HK-2 (cell line): Measurements from ENCODE around the gene MYCBP2.
"Not testable (repeated sequence)": the region's sequence is repeated elsewhere in the genome, so short reads cannot be mapped to it uniquely, and the experiment has no call there.

Experiments
- DNase-seq: peaks from one replicate; pipeline ENCODE4 v3.0.0-alpha.2; 2018; ENCODE audit not compliant: unreplicated experiment

Gene MYCBP2

DNA sequence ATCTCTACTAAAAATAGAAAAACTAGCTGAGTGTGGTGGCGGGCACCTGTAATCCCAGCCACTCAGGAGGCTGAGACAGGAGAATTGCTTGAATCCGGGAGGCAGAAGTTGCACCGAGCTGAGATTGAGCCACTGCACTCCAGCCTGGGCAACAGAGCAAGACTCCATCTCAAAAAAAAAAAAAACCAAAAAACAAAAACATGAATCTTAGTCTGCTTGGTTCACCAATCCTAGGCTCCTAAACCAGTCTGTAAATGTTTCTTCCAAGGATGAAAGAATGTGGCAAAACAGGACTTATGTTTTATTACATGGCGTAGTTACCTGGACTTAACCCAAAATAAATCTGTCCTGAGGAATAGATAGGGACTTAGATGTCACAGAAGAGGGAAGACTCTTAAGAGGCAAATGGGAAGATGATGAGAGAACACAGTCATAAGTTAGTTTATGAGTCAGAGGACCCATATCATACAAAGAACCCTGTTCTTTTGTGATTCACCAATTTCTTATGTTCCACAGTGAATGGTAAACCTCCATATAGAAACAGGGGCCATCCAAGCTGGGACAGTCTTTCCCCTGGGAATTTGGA, 293.1 kb downstream of the MYCBP2 start:
- no peak for DNase-seq

DNA sequence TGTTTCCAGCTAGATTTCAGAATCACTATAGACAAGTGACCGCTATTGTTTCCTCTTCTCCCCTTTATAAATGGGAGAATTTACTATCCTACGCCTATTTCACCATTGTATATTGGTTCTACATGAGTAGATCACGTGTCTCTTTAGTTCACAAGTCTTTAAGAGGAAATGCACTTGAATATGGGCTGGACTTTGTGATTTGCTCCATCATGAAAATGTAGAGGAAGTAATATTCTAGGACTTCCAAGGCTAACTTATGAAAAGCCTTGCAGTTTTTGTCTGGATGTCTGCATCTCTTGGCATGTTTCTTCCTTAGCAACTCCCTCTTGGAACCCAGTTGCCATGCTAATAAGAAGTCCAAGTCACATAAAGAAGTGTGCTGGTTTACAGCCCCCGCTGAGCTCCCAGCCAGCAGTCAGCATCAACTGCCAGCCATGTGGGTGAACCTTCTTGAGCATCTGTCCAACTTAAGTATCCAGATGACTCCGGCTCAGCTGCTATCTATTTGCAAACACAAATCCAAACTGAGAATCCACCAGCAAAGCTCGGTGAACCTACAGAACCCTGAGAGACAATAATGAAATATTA, 295.1 kb downstream of the MYCBP2 start:
- DNase-seq: no peak

DNA sequence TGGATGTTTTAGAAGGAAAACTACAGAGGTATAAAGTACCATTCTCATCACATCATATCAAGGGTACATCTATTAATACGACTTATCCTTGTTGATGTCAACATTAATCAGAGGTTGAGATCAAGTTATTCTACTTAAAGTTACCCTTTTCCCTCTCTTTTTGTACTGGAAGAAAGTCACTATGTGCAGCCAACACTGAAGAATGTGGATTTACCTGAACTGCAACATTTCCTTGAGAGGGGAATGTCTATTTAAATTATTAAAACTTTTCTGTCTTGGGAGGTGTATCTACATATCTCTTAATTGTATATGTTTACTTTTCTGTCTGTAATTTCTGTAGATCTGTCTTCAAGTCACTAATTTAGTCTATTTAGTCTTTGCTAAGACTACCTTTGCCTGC, 297.5 kb downstream of the MYCBP2 start:
- DNase-seq: no peak

DNA sequence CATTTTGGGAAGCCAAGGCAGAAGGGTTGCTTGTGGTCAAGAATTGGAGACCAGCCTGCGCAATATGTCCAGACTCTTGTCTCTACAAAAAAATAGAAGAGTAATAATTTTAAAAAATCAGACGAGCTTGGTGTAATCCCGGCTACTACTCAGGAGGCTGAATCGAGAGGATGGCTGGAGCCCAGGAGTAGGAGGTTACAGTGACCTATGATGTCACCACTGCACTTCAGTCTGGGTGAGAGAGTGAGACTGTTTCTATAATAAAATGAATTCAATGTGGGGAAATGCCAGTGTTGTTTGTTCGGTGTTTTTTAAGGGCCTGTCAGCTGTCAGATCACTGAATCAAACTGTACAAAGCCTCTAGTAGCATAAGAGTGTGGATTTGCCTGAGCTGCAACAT, 298.7 kb downstream of the MYCBP2 start:
- DNase-seq: no peak

DNA sequence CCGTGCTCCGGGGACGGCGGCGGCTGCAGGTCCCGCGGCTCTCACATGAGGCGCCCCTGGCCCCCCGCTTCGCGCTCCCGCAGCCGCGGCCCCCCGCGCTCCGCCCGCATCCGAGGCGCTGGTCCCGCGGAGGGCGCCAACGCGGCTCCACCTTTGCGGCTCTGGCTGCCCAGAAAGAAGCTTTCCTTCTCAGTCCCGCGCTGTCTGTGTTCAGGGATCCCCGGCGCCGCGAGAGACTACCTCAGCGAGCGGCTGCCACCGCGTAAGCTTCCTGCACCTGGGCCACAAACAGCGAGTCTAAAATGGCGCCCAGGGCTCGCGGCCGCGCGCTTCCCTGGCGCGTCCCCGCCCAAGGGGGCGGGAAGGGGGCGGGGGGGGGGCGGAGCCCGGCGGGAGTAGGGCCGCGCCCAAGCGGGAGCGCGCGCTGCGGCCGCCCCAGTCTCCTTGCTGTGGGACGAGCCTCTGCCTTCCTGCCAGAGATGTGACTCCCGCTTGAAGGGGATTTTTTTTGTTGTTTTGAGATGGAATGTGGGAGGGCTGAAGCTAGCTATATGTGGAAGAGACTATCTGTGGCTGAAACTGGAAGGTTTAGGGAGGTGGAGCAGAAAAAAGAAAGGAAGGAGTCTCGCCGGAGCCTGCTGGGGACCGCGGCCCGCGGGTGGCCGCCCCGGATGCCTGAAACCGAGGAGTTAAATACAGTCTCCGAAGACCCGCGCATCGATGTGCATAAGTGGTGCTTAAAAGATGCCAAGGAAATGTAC, 299.9 kb downstream of the MYCBP2 start, which contains the start of gene FBXL3:
Gene FBXL3 (minus strand): TSS at position 299 of the 761 bp plus-strand sequence. CDS start 5,299 bp downstream, outside the sequence.
- DNase-seq: peak; percentile 82

DNA sequence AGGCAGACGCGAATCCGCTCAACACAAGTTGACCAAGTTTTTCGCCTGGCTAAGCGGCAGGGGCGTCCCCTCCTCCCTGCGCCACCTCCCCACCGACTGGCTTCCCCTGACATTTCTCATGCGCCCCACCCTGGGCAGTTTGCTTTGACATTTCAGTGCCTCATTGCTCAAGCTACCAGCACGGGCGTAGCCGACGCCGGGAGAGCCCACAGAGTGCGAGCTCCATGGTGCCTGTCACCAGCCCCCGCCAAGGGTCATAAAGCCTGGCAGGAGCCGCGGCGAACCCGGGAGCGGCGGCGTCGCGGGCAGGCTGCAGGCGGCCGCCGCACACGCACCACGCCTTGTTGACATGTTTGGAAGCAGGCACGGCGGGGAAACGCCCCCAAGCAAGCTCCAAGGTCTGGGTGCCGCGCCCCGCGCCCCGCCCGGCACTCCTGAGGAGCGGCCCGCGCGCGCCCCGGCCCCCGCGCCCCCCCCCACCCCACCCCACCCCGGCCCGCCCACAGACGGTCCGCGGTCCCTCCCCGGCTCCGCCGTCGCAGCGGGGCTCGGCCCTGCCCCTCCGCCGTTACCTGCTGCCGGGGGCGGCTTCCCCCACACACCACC, 300.5 kb downstream of the MYCBP2 start:
- DNase-seq: peak; percentile 53

DNA sequence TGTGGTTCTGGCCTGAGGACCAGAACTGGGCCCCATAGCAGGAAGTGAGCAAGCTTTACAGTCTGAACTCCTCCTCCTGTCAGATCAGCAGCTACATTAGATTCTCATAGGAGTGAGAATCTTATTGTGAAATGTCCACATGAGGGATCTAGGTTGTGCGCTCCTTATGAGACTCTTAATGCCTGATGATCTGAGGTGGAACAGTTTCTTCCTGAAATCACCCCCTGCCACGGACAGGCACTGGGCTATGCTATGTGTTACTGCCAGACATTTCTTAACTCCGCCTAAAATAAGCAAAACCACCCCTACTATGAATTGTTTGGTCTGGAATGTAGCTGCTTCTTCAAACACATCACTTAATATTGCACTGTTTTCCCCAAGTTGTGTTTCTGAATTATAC, 304.6 kb downstream of the MYCBP2 start:
- no peak for DNase-seq

DNA sequence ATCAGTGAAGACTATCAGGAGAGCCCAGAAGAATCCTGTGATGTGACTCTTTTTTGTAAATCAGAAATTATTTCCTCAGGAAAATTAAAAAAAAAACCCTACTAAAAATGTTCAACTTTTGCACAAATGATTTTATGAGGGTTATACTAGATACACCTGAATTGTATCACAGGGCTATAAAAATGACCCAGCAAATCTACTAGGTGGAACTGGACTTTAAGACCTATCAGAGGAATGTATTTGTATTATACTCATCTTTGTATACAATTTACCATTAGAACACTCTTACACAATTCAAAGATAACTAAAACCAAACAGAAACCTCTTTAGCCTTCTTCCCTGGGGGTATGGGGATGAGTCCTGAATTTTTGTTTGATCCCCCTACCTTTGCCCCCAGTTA, 307.1 kb downstream of the MYCBP2 start:
- no peak for DNase-seq

DNA sequence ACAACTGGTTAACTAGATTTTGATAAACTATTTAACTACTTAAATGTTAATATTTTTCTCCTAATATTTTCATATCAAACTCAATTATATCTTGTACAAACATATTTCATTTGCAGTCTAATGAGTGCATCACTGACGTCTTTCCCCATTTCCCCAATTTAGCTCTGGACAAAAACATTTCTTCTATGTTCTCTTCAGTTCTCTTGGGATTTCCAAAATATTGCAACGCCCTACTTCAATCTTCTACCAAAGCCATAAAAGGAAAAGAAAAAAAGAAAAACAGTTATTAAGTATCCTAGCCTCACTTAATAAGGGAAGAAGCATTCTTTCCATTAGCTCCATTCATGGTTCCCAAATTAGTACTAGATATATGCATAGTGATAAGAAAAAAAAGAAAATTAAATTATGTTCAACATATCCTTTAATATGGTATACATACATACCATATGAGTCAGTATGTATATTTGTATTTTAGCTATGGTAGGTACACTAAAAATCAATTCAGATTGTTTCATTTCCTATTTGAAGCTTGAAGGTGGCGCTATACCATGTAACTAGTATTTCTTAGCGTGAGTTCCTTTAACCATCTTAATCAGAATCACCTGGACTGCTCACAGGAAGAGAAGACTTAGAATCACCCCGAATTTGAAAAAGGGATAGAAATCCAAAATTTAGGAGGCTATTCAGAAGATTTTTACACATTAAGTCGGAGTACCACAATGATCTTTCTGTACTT, 309.8 kb downstream of the MYCBP2 start:
- no peak for DNase-seq

DNA sequence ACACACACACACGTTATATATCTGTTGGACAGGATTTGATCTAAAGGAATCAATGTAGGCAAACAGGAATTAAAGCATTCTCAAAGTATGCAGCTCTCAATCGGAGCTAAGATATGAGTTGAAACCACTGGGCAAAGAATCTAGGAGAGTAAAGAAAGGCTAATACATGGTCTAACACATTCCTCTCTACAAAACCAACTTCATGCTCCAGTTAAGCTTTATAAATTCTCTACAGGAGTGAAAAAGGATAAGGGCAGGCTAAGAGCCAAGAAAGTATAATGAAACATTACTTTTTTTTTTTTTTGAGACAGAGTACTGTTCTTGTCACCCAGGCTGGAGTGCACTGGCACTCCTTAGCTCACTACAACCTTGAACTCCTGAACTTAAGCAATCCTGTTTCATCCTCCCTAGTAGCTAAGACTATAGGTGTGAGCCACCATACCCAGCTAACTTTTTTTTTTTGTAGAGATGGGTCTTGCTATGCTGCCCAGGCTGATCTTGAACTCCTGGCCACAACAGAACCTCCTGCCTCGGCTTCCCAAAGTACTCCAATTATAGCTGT, 310.6 kb downstream of the MYCBP2 start:
- DNase-seq: no peak

DNA sequence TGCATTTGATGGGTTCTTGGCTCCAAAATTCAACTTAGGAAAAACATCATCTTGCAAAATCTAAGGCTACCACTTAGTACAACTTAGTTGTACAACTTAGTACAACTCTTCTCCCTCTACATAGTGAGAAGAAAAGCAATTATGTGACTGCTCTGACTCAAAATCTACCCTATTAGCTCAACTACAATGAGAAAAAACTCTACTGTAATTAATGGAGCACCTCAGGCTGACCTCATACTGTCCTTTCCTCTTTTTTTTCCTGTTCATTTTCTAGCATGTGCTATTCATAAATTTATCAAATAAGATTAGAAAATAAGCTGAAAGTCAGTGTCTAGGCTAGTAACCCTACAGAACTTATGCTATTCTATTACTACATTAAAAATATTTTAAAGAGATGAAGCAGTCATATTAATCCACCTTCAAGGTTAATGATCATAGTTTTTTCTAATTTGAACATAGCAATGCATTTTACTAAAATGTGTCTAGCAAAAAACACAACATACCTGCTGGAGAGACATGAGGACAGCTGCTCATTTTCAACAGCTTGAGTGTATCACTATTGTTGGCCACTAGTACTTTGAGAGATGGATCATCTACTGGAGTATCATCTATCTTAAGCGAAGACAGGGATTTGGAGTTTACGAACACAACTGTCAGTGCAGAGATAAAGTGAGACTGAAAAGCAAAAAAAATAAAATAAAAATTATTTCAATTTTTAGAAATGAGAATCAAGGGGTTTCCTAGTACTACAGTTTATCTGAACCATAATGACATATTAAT, 311.8 kb downstream of the MYCBP2 start:
- DNase-seq: no peak

DNA sequence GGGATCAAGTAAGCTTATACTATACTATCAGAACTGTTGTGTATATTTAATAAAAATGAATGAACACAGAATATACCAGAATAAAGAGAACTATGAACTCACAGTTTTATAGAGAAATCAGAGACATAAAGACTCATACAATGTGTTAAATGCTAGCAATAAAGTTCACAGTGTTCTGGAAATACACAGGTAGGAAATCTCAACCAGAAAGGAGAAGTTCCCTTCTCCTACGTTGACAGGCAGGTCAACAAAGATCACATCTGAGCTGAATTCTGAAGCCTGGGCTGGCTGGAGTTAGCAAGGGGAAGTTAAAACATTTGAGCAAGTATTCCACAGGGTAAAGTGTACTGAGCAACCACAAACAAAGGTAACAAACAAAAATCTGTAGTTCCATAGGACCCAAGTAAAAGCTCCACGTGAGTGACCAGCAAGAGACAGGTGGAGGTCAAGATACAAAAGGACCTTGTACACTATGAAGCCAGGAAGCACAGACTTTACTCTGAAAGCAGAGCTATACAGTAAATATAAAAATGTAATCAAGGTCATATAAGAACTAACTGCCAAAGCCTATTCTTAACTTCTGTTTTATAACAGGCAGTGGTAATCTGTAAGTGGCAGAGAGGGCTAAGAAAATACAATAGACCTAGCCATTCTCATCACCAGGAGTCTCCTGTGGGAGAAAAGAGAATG, 312.9 kb downstream of the MYCBP2 start:
- DNase-seq: no peak

DNA sequence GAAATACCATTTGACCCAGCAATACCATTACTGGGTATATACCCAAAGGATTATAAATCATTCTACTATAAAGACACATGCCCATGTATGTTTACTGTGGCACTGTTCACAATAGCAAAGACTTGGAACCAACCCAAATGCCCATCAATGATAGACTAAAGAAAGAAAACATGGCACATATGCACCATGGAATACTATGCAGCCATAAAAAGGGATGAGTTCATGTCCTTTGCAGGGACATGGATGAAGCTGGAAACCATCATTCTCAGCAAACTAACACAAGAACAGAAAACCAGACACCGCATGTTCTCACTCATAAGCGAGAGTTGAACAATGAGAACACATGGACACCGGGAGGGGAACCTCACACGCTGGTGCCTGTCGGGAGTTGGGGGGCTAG, 317.2 kb downstream of the MYCBP2 start:
- not testable (repeated sequence) for DNase-seq

DNA sequence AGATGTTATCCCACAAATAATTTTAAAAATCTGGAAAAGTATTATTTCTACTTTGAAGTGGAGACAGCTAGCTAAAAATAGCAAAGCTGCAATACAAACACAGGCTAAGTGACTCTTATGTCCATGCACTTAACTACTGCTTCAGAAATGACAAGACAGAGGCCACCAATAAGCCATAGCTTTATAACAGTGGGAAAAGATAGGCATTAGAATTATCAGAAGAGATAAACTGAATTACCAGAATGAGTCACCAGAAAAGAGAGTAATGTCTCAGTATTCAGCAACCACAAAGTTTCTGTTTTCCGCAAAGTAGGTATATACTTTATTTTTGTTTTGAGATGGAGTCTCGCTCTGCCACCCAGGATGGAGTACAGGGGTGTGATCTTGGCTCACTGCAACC, 317.9 kb downstream of the MYCBP2 start:
- DNase-seq: no peak

DNA sequence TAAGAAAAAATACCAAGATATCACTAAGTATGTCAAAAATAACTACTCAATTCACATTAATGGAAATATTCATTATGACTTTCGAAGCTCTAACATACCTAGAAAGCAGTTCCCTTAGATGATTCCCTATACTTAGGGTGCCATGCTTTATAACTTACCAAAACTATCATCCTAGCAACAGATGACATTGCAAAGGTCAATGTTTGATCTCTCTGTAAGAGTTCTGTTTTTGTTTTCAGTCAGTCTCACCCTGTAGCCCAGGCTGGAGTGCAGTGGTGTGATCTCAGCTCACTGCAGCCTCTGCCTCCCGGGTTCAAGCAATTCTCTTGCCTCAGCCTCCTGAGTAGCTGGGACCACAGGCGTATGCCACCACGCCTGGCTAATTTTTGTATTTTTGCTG, 318.6 kb downstream of the MYCBP2 start:
- DNase-seq: not testable (repeated sequence)

DNA sequence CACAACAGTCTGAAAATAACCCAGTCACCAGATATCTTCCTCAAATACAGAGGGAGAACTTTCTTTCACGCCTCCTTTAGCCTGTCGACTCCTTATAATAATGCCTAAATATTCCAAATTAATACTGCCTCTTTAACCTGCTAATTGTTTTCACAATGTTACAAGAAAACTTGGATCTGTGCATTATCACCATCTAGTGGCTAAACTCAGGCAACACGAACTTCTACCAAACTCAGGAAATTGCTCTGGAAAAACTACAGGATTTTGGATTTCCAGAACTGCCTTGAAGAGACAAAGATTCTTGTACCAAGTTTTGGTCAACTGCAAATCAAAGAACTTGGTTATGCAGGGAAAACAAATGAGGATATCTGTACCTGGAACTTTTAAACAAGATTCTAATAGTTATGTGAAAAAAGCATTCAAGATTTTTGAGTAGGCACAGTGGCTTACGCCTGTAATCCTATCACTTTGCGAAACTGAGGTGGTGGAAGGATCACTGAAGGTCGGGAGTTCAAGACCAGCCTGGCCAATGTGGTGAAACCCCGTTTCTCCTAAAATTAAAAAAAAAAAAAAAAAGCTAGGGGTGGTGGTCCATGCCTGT, 324.2 kb downstream of the MYCBP2 start:
- no peak for DNase-seq

DNA sequence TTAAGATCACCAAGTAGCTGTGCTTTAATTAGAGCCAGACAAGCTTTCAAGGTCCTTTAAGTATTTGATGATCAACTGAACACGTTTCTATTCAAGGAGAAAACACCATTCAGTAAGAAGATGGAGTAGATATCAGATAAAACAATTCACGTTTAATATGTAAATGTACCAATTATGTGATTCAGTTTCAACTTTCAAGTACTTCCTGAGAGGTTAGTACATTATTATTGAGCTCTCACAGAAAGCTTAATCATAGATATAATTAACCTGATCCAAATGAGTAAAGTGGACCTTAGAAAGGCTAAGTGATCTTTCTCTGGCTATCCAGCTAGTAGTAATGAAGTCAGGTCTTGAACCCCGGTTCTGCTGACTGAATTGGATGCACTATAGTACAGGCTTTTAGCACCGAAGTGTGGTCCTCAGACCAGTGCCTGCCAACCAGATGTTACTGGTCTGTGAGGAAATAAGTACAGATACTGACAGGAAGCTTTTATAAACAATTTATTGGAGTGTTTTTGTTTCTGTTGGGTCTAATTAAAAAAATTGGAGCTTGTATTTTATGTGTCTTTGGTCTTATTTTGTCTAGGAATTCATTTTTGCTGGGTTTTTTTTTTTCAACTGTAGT, 324.8 kb downstream of the MYCBP2 start:
- DNase-seq: no peak

DNA sequence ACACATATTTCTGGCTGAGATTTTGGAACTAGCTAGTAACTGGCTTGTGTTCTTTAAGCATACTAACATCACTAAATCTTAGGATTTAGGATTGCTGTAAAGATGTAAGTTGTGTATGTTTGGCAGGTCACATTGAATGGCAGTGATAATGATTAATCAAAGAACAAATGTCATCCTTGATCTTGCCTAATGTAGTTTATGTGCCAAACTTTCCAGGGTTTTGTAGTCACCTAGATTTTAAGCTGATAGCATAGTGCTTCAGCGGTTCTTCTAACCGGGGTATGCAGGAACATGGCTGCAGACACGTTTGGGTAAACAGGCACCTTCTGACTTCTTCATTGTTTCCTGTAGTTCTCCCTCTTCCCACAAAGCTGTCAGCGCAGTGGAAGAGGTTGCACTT, 325.4 kb downstream of the MYCBP2 start:
- no peak for DNase-seq

DNA sequence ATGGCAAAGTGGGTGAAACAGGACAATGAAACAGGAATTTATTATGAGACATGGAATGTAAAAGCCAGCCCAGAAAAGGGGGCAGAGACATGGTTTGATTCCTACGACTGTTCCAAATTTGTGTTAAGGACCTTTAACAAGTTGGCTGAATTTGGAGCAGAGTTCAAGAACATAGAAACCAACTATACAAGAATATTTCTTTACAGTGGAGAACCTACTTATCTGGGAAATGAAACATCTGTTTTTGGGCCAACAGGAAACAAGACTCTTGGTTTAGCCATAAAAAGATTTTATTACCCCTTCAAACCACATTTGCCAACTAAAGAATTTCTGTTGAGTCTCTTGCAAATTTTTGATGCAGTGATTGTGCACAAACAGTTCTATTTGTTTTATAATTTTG, 326.4 kb downstream of the MYCBP2 start:
- DNase-seq: no peak
